Glomerular endothelial cell (primary cell): ENCODE data around the gene GPR173. TPM values are rescaled to one million over a fixed set of nuclear protein-coding genes. Genes with fewer than 3 reads are reported as not detected.
A peak's percentile ranks its signal among the peaks of the same experiment; 100 is the strongest.

Source experiments
- DNase-seq: peaks from one replicate; pipeline ENCODE4 v3.0.0-alpha.2; 2011; ENCODE audit warnings: low read depth, low spot score; ENCODE audit errors: extremely low read depth
- total RNA-seq: library from RNA; depleted of rRNA; stranded (reverse); fragments of >200 nt; gene quantifications from 2 replicates; pipeline ENCODE4 v1.2.3, GENCODE V29; 2015

The GPR173 gene
- total RNA-seq, 1 donor from 2014 or later = 5.5 TPM

- DNase-seq = no peak
Measured at GRCh38 chrX:53065104-53065503, 16.5 kb downstream of the GPR173 start.

GRCh38 chrX:53071064-53071463, 22.5 kb downstream of the GPR173 start:
- DNase-seq = no peak

- no peak for DNase-seq
Measured at GRCh38 chrX:53071604-53072417, 23.2 kb downstream of the GPR173 start.

- no peak for DNase-seq
Measured at GRCh38 chrX:53072418-53073114, 24.0 kb downstream of the GPR173 start.

- DNase-seq = no peak
Measured at GRCh38 chrX:53073115-53073586, 24.6 kb downstream of the GPR173 start.

- no peak for DNase-seq
Measured at GRCh38 chrX:53075011-53075410, 26.4 kb downstream of the GPR173 start.

DNA sequence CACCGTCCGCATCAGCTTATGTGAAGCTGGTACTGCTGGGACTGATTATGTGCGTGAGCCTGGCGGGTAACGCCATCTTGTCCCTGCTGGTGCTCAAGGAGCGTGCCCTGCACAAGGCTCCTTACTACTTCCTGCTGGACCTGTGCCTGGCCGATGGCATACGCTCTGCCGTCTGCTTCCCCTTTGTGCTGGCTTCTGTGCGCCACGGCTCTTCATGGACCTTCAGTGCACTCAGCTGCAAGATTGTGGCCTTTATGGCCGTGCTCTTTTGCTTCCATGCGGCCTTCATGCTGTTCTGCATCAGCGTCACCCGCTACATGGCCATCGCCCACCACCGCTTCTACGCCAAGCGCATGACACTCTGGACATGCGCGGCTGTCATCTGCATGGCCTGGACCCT, 28.1 kb downstream of the GPR173 start:
- DNase-seq = no peak

DNA sequence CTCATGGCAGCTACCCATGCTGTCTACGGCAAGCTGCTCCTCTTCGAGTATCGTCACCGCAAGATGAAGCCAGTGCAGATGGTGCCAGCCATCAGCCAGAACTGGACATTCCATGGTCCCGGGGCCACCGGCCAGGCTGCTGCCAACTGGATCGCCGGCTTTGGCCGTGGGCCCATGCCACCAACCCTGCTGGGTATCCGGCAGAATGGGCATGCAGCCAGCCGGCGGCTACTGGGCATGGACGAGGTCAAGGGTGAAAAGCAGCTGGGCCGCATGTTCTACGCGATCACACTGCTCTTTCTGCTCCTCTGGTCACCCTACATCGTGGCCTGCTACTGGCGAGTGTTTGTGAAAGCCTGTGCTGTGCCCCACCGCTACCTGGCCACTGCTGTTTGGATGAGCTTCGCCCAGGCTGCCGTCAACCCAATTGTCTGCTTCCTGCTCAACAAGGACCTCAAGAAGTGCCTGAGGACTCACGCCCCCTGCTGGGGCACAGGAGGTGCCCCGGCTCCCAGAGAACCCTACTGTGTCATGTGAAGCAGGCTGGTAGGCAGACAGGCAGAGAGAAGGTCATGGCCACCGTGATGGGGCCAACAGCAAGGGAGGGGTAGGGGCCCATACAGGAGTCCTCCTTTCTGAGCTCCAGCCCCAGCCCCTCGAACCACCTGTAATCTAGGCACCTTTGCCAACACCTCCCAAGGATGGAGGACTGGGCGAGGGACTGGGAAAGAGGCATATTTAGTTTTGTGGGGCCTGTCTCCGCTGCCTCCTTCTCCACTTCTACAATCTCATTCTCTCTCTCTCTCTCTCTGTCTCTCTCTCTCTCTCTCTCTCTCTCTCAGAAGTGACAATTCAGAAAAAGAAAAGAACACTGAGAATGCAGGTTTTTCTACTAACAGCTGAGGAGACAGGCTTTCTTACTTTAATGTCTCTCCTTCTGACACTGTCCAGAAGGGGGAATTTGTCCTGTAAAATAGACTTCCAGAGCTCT, 28.9 kb downstream of the GPR173 start:
- DNase-seq = no peak

DNA sequence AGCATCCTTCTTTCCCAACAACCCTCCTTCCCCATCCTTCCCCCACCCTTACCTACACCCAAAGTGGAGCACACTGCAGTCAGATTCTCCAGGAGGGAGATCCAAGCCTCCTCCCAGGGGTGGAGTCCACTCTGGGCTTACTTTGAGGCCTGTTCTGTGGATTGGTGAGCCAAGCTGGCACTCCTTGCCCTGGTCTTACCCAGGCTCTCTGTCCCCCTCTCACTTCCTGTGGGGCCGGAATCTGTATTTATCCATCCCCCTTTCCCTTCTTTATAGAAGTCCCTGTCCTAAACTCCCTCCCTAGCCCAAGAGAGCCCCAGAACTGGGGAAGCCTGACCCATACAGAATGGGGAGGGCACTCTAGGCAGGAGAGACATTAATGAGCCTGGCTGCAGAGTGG, 30.4 kb downstream of the GPR173 start:
- no peak for DNase-seq

- no peak for DNase-seq
Measured at GRCh38 chrX:53080628-53081580, 32.3 kb downstream of the GPR173 start.

DNA sequence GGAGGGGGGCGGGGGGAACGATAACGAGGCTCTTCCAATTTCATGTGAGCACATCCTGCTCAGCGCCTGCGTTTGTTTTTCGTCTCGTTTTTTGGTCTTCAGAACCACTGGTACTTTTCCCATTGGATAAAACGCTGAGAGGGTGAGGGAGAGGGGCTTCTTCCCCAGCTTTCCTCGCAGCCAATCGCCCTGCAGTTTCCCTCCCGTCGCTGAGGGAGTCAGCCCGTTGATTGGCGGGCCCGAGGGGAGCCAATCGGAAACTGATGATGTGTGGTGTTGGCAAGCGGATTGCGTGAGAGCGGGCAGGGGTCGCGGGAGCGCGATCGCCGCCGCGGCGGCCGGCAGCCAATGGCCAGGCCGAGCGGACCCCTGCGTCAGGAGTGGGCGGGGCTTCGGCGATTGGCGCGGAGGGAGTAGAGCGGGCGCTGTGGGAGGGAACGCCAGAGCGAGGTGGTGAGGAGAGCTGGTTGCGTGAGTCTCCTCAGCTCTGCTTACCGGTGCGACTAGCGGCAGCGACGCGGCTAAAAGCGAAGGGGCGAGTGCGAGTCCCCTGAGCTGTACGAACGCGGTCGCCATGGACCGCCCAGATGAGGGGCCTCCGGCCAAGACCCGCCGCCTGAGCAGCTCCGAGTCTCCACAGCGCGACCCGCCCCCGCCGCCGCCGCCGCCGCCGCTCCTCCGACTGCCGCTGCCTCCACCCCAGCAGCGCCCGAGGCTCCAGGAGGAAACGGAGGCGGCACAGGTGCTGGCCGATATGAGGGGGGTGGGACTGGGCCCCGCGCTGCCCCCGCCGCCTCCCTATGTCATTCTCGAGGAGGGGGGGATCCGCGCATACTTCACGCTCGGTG, 33.6 kb downstream of the GPR173 start, which contains the start of gene TSPYL2:
TSPYL2 (plus strand) TSS at position 443 of the 848 bp plus-strand sequence; CDS start at position 575, 132 bp downstream.
- DNase-seq = peak; percentile 48

- DNase-seq = no peak
Measured at GRCh38 chrX:53082773-53083616, 34.4 kb downstream of the GPR173 start.

- no peak for DNase-seq
Measured at GRCh38 chrX:53084043-53084570, 35.5 kb downstream of the GPR173 start.

DNA sequence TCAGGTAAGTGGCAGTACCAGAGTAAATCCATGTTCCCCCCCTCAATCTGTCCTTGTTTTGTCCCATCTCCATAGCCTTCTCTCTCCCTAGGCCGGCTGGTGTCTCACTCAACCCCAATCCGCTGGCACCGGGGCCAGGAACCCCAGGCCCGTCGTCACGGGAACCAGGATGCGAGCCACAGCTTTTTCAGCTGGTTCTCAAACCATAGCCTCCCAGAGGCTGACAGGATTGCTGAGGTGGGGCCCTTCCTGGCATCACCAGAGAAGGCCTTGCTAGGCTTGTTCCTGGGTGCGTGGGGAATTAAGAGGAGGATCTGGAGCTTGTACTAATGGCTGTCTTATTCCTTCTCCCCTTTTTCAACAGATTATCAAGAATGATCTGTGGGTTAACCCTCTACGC, 36.3 kb downstream of the GPR173 start:
- DNase-seq = no peak

DNA sequence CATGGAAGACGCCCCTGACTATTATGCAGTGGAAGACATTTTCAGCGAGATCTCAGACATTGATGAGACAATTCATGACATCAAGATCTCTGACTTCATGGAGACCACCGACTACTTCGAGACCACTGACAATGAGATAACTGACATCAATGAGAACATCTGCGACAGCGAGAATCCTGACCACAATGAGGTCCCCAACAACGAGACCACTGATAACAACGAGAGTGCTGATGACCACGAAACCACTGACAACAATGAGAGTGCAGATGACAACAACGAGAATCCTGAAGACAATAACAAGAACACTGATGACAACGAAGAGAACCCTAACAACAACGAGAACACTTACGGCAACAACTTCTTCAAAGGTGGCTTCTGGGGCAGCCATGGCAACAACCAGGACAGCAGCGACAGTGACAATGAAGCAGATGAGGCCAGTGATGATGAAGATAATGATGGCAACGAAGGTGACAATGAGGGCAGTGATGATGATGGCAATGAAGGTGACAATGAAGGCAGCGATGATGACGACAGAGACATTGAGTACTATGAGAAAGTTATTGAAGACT, 37.2 kb downstream of the GPR173 start:
- no peak for DNase-seq

GRCh38 chrX:53086464-53086863, 37.9 kb downstream of the GPR173 start:
- DNase-seq = no peak

DNA sequence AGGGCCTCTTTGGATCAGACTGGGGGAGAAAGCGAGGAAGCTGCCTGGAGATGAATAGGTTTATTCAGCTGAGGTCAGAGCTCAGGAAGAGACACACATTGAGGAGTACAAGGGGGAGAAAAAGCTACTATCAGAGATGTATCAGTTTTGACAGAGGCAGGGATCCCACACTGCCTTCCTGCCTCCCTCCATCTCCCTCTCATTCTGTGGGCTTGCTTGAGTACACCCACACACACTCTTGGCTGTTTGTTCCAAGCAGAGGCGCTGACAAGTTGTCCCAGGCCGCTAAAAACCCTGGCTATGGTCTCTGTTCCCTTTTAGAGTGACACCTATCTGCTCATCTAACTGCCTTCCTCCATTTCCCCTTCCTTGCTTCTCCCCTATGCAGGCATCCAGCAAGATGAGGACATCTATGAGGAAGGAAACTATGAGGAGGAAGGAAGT, 38.8 kb downstream of the GPR173 start:
- DNase-seq = no peak
